Aorta (tissue), 5 donors: Measurements from ENCODE around the gene CNTF. TPM values are rescaled to one million over a fixed set of nuclear protein-coding genes. Genes with fewer than 3 reads are reported as not detected.

ENCODE experiments used
- ATAC-seq: fragments of 200-7000 bp; cut with Tn5 transposase; one replicate; pipeline ENCODE4 v1.9.1; 2022; ENCODE audit warnings: moderate library complexity; ENCODE audit not compliant: low FRiP score
- DNase-seq, 2 donors: peaks; one replicate each; pipeline ENCODE4 v3.0.0-alpha.2; 2020
- H3K27ac ChIP-seq, 2 donors: one replicate each; pipeline ENCODE4 v1.5.1; 2013; ENCODE audit warnings: low read length in 2 of 2, mild to moderate bottlenecking in 2 of 2, moderate library complexity in 2 of 2, control low read depth in 1 of 2, inconsistent platforms in 1 of 2, low read depth in 1 of 2
- H3K27me3 ChIP-seq, 2 donors: one replicate each; pipeline ENCODE4 v1.6.1; 2013; ENCODE audit warnings: control low read depth in 1 of 2, low read length in 1 of 2, mild to moderate bottlenecking in 1 of 2, moderate library complexity in 1 of 2; ENCODE audit not compliant: insufficient read depth in 2 of 2, control insufficient read depth in 1 of 2
- H3K36me3 ChIP-seq, 2 donors: one replicate each; pipeline ENCODE4 v1.6.1; 2013; ENCODE audit warnings: control low read depth in 1 of 2, low read length in 1 of 2, mild to moderate bottlenecking in 1 of 2; ENCODE audit not compliant: insufficient read depth in 2 of 2, control insufficient read depth in 1 of 2
- H3K4me1 ChIP-seq, 2 donors: one replicate each; pipeline ENCODE4 v1.6.1; 2013; ENCODE audit warnings: low read length in 2 of 2, control low read depth in 1 of 2, mild to moderate bottlenecking in 1 of 2, moderate library complexity in 1 of 2; ENCODE audit not compliant: insufficient read depth in 2 of 2, control insufficient read depth in 1 of 2
- H3K4me3 ChIP-seq, 2 donors: one replicate each; pipeline ENCODE4 v1.5.1; 2013; ENCODE audit warnings: low read length in 2 of 2, control low read depth in 1 of 2, mild to moderate bottlenecking in 1 of 2
- H3K9me3 ChIP-seq: one replicate; pipeline ENCODE4 v1.6.1; 2013; ENCODE audit warnings: mild to moderate bottlenecking, low read length; ENCODE audit not compliant: control insufficient read depth
- WGBS, 2 donors: extraction: QIAGEN DNeasy Blood & Tissue Kit; methylation state at CpG; one replicate each; pipeline ENCODE4 v1.1.7; 2013; 5-methylcytosine and 5-hydroxymethylcytosine counted together
- intact Hi-C, 2 donors: fragments of 100-400 bp; cut with DNase I; formaldehyde crosslinking; loops; one replicate each; pipeline versions ENCODE4 v1.14.2 to v1.15.0; 2022
- polyA plus RNA-seq, 2 donors: library from polyadenylated mRNA; stranded (reverse); fragments of 200-250 nt; gene quantifications; one replicate each; pipeline ENCODE4 v1.2.3, GENCODE V29; 2013
- total RNA-seq, 2 donors: library from RNA; stranded (reverse); fragmentation: NEBNext Ultra II Directional; extraction: Animal tissue kit (Norgen Biotek cat#: 25700); gene quantifications; one replicate each; pipeline ENCODE4 v1.2.1, GENCODE V29; 2021
- donor health status: healthy with polysubstance abuse.
- donor health status: Bipolar disorder and iron deficiency.
- donor health status: DM: no; HTN: no; CAD: no.
- donor health status: DM: no; HTN: no; CAD: no.
- donor health status: DM: yes; HTN: yes; CAD: no.

CNTF gene
- total and polyA plus RNA-seq, 4 donors, result 0.26 to 3.1 (median 1.6) TPM

GRCh38 chr11:58594826-58595225, 27.6 kb upstream of the CNTF start:
- Histone ChIP-seq H3K4me3 (no peak overlapping the region), H3K4me1 (no peaks in the 10 kb centered on the region), H3K9me3 (no peaks in the 10 kb centered on the region), H3K36me3 (no peaks in the 10 kb centered on the region), H3K27me3 (no peaks in the 10 kb centered on the region), H3K27ac (no peak overlapping the region)
- ATAC-seq, result no peak
- intact Hi-C loops, result no loop called here
- WGBS, 2 donors, result 82 to 85% methylated on average over 4 of the region's 4 CpGs
- no peak for DNase-seq

GRCh38 chr11:58596621-58597020, 25.8 kb upstream of the CNTF start:
- no peak for DNase-seq
- no peak for ATAC-seq
- WGBS, 2 donors, result 85 to 86% methylated on average over 3 of the region's 3 CpGs
- H3K4me1 ChIP-seq, result no peaks in the 10 kb centered on the region
- no peaks in the 10 kb centered on the region for H3K36me3 ChIP-seq
- no peak overlapping the region for H3K27ac ChIP-seq
- no peaks in the 10 kb centered on the region for H3K27me3 ChIP-seq
- H3K4me3 ChIP-seq, result no peak overlapping the region
- intact Hi-C loops, result no loop called here
- no peaks in the 10 kb centered on the region for H3K9me3 ChIP-seq

GRCh38 chr11:58597486-58598144, 24.9 kb upstream of the CNTF start:
- no peak for DNase-seq
- Histone ChIP-seq H3K27me3 (no peaks in the 10 kb centered on the region), H3K4me1 (no peaks in the 10 kb centered on the region), H3K36me3 (no peaks in the 10 kb centered on the region), H3K9me3 (no peaks in the 10 kb centered on the region), H3K27ac (no peak overlapping the region), H3K4me3 (no peak overlapping the region)
- ATAC-seq, result no peak
- 84 to 86% methylated on average over 3 of the region's 3 CpGs for WGBS, 2 donors
- intact Hi-C loops, result no loop called here

- no peak overlapping the region for H3K27ac ChIP-seq
- ATAC-seq (no peak), DNase-seq (no peak)
- 95 to 98% methylated on average over 2 of the region's 2 CpGs for WGBS, 2 donors
- H3K4me3 ChIP-seq, result no peak overlapping the region
- intact Hi-C loops, result no loop called here
- H3K4me1 ChIP-seq, result no peaks in the 10 kb centered on the region
- no peaks in the 10 kb centered on the region for H3K27me3 ChIP-seq
- no peaks in the 10 kb centered on the region for H3K9me3 ChIP-seq
- no peaks in the 10 kb centered on the region for H3K36me3 ChIP-seq
Measured at GRCh38 chr11:58600510-58600909, 22.0 kb upstream of the CNTF start.

- H3K4me3 ChIP-seq, result no peak overlapping the region
- WGBS, 2 donors, result 81 to 86% methylated on average over 4 of the region's 4 CpGs
- no peak overlapping the region for H3K27ac ChIP-seq
Measured at GRCh38 chr11:58606930-58607714, 15.3 kb upstream of the CNTF start.

GRCh38 chr11:58608331-58608730, 14.1 kb upstream of the CNTF start:
- DNase-seq (no peak), ATAC-seq (no peak)
- H3K4me3 ChIP-seq, result no peak overlapping the region
- intact Hi-C loops, result no loop called here
- H3K27me3 ChIP-seq, result no peaks in the 10 kb centered on the region
- H3K36me3 ChIP-seq, result peaks cover 0 to 4% of the 10 kb centered on the region in 2 donors
- 84 to 97% methylated on average over 5 of the region's 5 CpGs for WGBS, 2 donors
- H3K9me3 ChIP-seq, result no peaks in the 10 kb centered on the region
- H3K27ac ChIP-seq, result no peak overlapping the region
- H3K4me1 ChIP-seq, result no peaks in the 10 kb centered on the region

More at GRCh38 chr11:58606930-58607714, 15.3 kb upstream of the CNTF start:
- H3K4me1 ChIP-seq, result no peaks in the 10 kb centered on the region
- intact Hi-C loops, result no loop called here
- H3K9me3 ChIP-seq, result no peaks in the 10 kb centered on the region
- H3K36me3 ChIP-seq, result peaks cover 0 to 2% of the 10 kb centered on the region in 2 donors
- ATAC-seq (no peak), DNase-seq (no peak)
- H3K27me3 ChIP-seq, result no peaks in the 10 kb centered on the region

GRCh38 chr11:58609723-58610122, 12.7 kb upstream of the CNTF start:
- Histone ChIP-seq H3K4me1 (no peaks in the 10 kb centered on the region), H3K27me3 (no peaks in the 10 kb centered on the region), H3K9me3 (no peaks in the 10 kb centered on the region), H3K4me3 (no peak overlapping the region), H3K36me3 (peaks cover 0 to 4% of the 10 kb centered on the region in 2 donors), H3K27ac (no peak overlapping the region)
- intact Hi-C loops, result no loop called here
- DNase-seq, result no peak
- ATAC-seq, result no peak
- 90 to 92% methylated on average over 8 of the region's 8 CpGs for WGBS, 2 donors

- DNase-seq (no peak), ATAC-seq (no peak)
- intact Hi-C loops, result no loop called here
- H3K27ac ChIP-seq, result no peak overlapping the region
- no peaks in the 10 kb centered on the region for H3K4me1 ChIP-seq
- H3K27me3 ChIP-seq, result no peaks in the 10 kb centered on the region
- no peaks in the 10 kb centered on the region for H3K9me3 ChIP-seq
- peaks cover 4 to 5% of the 10 kb centered on the region in 2 donors for H3K36me3 ChIP-seq
- 93 to 96% methylated on average over 2 of the region's 2 CpGs for WGBS, 2 donors
- no peak overlapping the region for H3K4me3 ChIP-seq
Measured at GRCh38 chr11:58613228-58613627, 9.2 kb upstream of the CNTF start.

- no peak for DNase-seq
- Histone ChIP-seq H3K27ac (no peak overlapping the region), H3K36me3 (peaks cover 2 to 5% of the 10 kb centered on the region in 2 donors), H3K4me1 (no peaks in the 10 kb centered on the region), H3K27me3 (no peaks in the 10 kb centered on the region), H3K4me3 (no peak overlapping the region), H3K9me3 (no peaks in the 10 kb centered on the region)
- intact Hi-C loops, result no loop called here
- ATAC-seq, result no peak
- WGBS, 2 donors, result 82 to 92% methylated on average over 1 of the region's 1 CpG
Measured at GRCh38 chr11:58615559-58615958, 6.9 kb upstream of the CNTF start.
